Tibial nerve (tissue), 4 donors: ENCODE results near the gene LRCOL1. TPM values are rescaled to one million over a fixed set of nuclear protein-coding genes. Genes with fewer than 3 reads are reported as not detected.

Experiments used
- DNase-seq, 2 donors: peaks; one replicate each; pipeline ENCODE4 v3.0.0-alpha.2; 2019; ENCODE audit warnings: low spot score in 2 of 2
- H3K27ac ChIP-seq, 4 donors: fragments of 200-600 bp; sonication (generic) in 3 of 4; one replicate each; pipeline ENCODE4 v1.5.1; 2017 to 2019; ENCODE audit warnings: mild to moderate bottlenecking in 1 of 4
- H3K27me3 ChIP-seq, 2 donors: fragments of 200-600 bp; sonication (generic) in 1 of 2; one replicate each; pipeline versions ENCODE4 v1.5.1 to v1.6.0; 2017 to 2019
- H3K36me3 ChIP-seq, 3 donors: fragments of 200-600 bp; sonication (generic); one replicate each; pipeline ENCODE4 v1.5.1; 2018 to 2019
- H3K4me1 ChIP-seq, 4 donors: fragments of 200-600 bp; sonication (generic) in 3 of 4; one replicate each; pipeline ENCODE4 v1.5.1; 2017 to 2019
- H3K4me3 ChIP-seq, 4 donors: fragments of 200-600 bp; sonication (generic) in 3 of 4; one replicate each; pipeline ENCODE4 v1.5.1; 2017 to 2019; ENCODE audit warnings: mild to moderate bottlenecking in 1 of 4, moderate library complexity in 1 of 4
- H3K9me3 ChIP-seq, 4 donors: fragments of 200-600 bp; sonication (generic) in 3 of 4; one replicate each; pipeline ENCODE4 v1.5.1; 2017 to 2019
- EP300 ChIP-seq, 2 donors: sonication (generic); formaldehyde crosslinking; IDR thresholded peaks; one replicate each; pipeline ENCODE4 v1.6.1; 2017; ENCODE audit warnings: antibody characterized with exemption in 2 of 2, mild to moderate bottlenecking in 1 of 2
- POLR2A ChIP-seq, 2 donors: fragments of 450-650 bp; IDR thresholded peaks; one replicate each; pipeline ENCODE4 v1.6.1; 2017; ENCODE audit warnings: antibody characterized with exemption in 2 of 2, mild to moderate bottlenecking in 2 of 2, moderate library complexity in 2 of 2
- WGBS, 2 donors: methylation state at CpG; one replicate each; pipeline ENCODE4 v1.1.5; 2018; 5-methylcytosine and 5-hydroxymethylcytosine counted together
- small RNA-seq: library from RNA; depleted of rRNA; stranded (forward); fragments of <200 nt; gene quantifications from one replicate; pipeline ENCODE3, GENCODE V24; 2016
- total RNA-seq, 4 donors: library from RNA; depleted of rRNA; stranded (reverse); fragments of >200 nt; gene quantifications; one replicate each; pipeline ENCODE4 v1.1.0, GENCODE V29; 2016
- TF ChIP-seq, protein P1 (sequence below), 5 experiments: fragments of 200-600 bp in 3 of 5; fragments of 450-650 bp in 2 of 5; sonication (generic) in 3 of 5; IDR thresholded peaks; one replicate each; pipeline ENCODE4 v1.5.1; 2016 to 2019; ENCODE audit warnings: antibody characterized with exemption in 5 of 5, mild to moderate bottlenecking in 3 of 5, moderate library complexity in 2 of 5

LRCOL1 gene
- total RNA-seq, 4 donors from 2014 or later = not detected

DNA sequence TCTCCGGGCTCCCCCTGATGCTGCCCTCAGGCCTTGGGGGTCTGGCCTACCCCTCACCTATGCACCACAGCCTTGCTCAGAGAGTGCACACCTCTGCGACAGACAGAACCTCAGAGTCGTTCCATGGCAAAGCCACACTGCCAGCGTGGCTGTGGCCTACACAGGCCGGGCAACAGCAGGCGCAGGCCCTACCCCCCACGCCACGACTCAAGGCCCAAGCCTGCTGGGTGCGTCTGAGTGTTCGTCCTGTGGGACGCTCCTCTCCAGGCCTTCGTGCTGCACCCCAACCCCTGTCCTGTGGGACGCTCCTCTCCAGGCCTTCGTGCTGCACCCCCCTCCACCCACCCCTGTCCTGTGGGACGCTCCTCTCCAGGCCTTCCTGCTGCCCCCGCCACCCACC is 54.2 kb downstream of the LRCOL1 start:
- Histone ChIP-seq H3K4me1 (peaks cover 0 to 26% (median 13%) of the 10 kb centered on the region in 4 donors), H3K4me3 (no peak overlapping the region), H3K9me3 (no peaks in the 10 kb centered on the region), H3K27ac (no peak overlapping the region), H3K36me3 (peaks cover 0 to 54% (median 0%) of the 10 kb centered on the region in 3 donors), H3K27me3 (peaks cover 0 to 8% of the 10 kb centered on the region in 2 donors)
- no peak for TF ChIP-seq POLR2A (IDR thresholded peaks at IDR 0.05)
- TF ChIP-seq, protein P1, sequence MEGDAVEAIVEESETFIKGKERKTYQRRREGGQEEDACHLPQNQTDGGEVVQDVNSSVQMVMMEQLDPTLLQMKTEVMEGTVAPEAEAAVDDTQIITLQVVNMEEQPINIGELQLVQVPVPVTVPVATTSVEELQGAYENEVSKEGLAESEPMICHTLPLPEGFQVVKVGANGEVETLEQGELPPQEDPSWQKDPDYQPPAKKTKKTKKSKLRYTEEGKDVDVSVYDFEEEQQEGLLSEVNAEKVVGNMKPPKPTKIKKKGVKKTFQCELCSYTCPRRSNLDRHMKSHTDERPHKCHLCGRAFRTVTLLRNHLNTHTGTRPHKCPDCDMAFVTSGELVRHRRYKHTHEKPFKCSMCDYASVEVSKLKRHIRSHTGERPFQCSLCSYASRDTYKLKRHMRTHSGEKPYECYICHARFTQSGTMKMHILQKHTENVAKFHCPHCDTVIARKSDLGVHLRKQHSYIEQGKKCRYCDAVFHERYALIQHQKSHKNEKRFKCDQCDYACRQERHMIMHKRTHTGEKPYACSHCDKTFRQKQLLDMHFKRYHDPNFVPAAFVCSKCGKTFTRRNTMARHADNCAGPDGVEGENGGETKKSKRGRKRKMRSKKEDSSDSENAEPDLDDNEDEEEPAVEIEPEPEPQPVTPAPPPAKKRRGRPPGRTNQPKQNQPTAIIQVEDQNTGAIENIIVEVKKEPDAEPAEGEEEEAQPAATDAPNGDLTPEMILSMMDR (IDR thresholded peaks at IDR 0.05) = no peak
- no peak for DNase-seq
- WGBS, 2 donors = 92 to 93% methylated on average over 12 to 15 of the region's 16 CpGs

DNA sequence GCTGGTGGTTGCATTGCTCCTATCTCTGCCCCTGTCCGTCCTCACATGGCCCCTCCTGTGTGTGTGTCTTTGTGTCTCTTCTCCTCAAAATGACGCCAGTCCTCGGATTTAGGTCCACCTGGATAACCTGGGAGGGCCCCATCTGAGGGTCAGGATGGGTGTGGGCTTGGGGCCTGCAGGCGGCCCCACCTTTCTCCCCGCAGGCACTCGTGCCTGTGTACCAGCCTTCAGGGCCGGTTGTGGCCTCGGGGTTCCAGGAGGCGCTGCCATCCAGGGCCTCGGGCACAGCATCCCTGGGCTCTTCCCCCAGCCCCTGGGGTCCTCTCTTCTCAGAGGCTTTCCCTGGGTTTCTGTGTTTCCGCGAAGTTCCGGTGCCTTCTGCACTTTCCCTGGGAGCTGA is 54.7 kb downstream of the LRCOL1 start:
- Histone ChIP-seq H3K27me3 (peaks cover 0 to 8% of the 10 kb centered on the region in 2 donors), H3K4me1 (peaks cover 0 to 20% (median 9%) of the 10 kb centered on the region in 4 donors), H3K4me3 (no peak overlapping the region), H3K9me3 (no peaks in the 10 kb centered on the region), H3K36me3 (peaks cover 0 to 60% (median 0%) of the 10 kb centered on the region in 3 donors), H3K27ac (no peak overlapping the region)
- TF ChIP-seq, protein P1 (IDR thresholded peaks at IDR 0.05) = no peak
- TF ChIP-seq EP300 (IDR thresholded peaks at IDR 0.05) = no peak
- TF ChIP-seq POLR2A (IDR thresholded peaks at IDR 0.05) = no peak
- no peak for DNase-seq
- WGBS, 2 donors = 91 to 95% methylated on average over 13 of the region's 13 CpGs

DNA sequence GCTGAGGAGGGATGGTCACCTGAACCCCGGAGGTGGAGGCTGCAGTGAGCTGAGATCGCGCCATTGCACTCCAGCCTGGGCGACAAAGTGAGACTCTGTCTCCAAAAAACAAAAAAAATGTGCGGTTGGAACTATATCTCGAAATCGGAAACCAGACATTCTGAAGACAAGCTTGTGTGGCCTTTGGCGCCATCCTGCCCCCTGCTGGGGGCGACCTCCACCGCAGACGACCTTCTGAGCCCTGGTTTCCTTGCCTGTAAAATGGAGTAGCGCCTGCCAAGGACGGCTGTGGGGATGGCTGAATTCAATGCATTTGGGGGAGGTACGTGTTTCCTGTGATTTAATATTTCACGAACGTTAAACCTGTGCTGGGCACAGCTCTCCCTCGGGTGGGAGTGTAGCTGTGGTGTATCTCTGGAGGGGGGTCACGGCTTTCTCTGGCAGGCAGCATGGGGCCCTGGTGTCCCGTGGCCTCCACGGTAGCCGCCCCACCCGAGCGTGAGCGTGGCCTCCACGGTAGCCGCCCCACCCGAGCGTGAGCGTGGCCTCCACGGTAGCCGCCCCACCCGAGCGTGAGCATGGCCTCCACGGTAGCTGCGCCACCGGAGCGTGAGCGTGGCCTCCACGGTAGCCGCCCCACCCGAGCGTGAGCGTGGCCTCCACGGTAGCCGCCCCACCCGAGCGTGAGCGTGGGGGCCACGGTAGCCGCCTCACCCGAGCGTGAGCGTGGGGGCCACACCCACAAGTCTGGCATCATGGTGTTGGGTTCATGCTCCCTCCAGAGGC is 55.3 kb downstream of the LRCOL1 start:
- TF ChIP-seq POLR2A (IDR thresholded peaks at IDR 0.05) (no peak), EP300 (IDR thresholded peaks at IDR 0.05) (no peak)
- TF ChIP-seq, protein P1 (IDR thresholded peaks at IDR 0.05) = no peak
- Histone ChIP-seq H3K27me3 (peaks cover 0 to 8% of the 10 kb centered on the region in 2 donors), H3K4me3 (no peak overlapping the region), H3K9me3 (no peaks in the 10 kb centered on the region), H3K27ac (no peak overlapping the region), H3K4me1 (peaks cover 0 to 17% (median 6%) of the 10 kb centered on the region in 4 donors), H3K36me3 (peaks cover 0 to 62% (median 0%) of the 10 kb centered on the region in 3 donors)
- no peak for DNase-seq
- WGBS, 2 donors = 88 to 91% methylated on average over 33 to 50 of the region's 53 CpGs

Small RNA genes lying within 50 kb of the gene (small RNA-seq; reads per million reads assigned to genes)
- gene MIR6763 = not detected

Other genes with a start within 250 kb of the LRCOL1 start
- 10 to 100 TPM; 13.8 to 31.5 (median 16.1) TPM for gene FBRSL1, start 120.4 kb downstream of the LRCOL1 start, total RNA-seq
- not detected for gene P2RX2, start 8.2 kb upstream of the LRCOL1 start, total RNA-seq
- 100 to 1,000 TPM in 1 of 4 donors, 10 to 100 TPM in 3; 32.2 to 133 (median 44.4) TPM for gene POLE, start 76.8 kb upstream of the LRCOL1 start, total RNA-seq
- 10 to 100 TPM; 40.8 to 72.5 (median 62.3) TPM for gene PXMP2, start 77.0 kb upstream of the LRCOL1 start, total RNA-seq
- gene PGAM5, start 100.3 kb upstream of the LRCOL1 start, total RNA-seq = 10 to 100 TPM; 22.9 to 50.7 (median 33.2) TPM
- gene ANKLE2, start 151.2 kb upstream of the LRCOL1 start, total RNA-seq = 100 to 1,000 TPM in 1 of 4 donors, 10 to 100 TPM in 3; 68.2 to 103 (median 82.9) TPM
- 100 to 1,000 TPM in 2 of 4 donors, 10 to 100 TPM in 2; 69.8 to 117 (median 97.7) TPM for gene GOLGA3, start 218.3 kb upstream of the LRCOL1 start, total RNA-seq